M059J (cell line): ENCODE data around the gene PTPN13. TPM values are rescaled to one million over a fixed set of nuclear protein-coding genes. Genes with fewer than 3 reads are reported as not detected.

ENCODE experiments used
- DNase-seq: peaks from one replicate; pipeline ENCODE4 v3.0.0-alpha.2; 2012; ENCODE audit warnings: low read depth
- total RNA-seq: library from RNA; depleted of rRNA; stranded (reverse); fragments of >200 nt; shearing (Covaris generic); gene quantifications from 2 replicates; pipeline ENCODE4 v1.2.3, GENCODE V29; 2014

The PTPN13 gene
- total RNA-seq, 1 experiment from 2014 or later = 12.3 TPM

DNA sequence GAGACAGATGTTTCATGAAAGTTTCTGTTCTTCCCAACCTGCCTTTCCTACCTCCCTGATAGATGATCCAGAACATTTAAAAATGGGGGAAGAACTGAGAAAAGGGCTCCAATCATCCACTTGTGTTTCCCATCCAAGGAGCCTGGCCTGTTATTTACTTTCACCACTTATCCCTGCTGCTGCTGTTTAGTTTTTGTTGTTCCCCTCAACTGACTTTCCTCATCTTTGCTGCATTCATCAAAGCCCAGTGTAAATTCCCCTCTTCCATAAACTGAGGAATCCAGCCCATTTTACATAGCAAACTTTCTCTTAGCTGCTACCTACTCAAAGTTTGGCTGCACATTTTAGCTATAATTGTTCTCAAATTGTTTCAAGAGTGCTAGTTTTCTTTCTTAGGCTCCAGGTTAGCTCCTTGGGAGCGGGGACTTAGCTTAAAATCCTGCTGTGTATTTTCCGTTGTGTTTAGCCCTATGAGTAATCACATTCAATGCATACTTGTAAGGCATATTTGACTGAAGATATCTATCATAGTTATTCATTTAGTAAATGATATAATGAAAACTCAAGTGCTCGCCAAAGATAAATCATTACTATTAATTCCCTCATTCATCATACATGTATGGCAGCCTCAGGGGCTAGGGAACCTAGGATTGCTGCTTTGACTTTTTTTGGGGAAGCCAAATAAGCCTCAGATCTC is 1.4 kb upstream of the PTPN13 start:
- DNase-seq = peak; percentile 20

DNA sequence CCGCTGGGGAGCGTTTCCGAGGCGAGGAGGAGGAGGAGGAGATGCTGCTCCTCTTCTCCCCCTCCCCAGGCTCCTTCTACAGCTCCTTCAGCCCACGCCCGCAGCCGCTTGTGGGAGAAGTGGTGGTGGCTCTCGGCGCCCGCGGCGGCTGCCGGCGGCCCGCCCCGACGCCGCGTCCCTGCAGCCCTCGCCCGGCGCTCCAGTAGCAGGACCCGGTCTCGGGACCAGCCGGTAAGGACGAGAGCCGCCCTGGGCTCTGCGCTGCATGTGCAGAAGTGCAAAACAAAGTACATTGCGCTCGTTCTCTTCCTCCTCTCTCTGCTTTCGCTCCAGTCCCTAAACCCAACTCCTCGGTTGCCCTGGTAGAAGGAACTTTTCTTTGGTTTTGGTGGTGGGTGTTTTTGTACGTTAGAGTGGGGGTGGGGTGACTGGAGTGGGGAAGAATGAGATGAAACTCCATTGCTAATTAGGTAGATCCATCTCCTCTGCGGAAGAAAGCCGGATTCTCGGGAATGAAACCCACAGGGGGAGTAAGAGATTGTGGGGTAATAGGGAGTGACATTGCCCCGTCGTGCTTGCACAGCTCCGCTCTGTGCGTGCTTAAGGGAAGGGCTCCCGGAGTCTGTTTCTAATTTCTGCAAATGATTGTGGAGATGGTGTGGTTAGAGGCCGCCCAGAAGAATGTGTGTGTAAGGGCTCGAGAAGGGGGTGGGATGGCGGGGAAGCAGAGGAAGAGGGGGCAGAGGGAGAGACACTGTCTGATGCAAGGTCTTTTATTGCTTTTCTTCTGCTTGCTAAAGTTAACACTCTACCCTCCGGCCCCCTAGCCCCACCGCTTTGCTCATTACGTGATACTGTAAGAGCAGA is 677 bp downstream of the PTPN13 start:
- peak; percentile 71 for DNase-seq

GRCh38 chr4:86595426-86595805 is 1.3 kb downstream of the PTPN13 start:
- peak; percentile 47 for DNase-seq

GRCh38 chr4:86596807-86597206 is 2.7 kb downstream of the PTPN13 start:
- DNase-seq = peak; percentile 45

- no peak for DNase-seq
These were observed 6.0 kb downstream of the PTPN13 start for GRCh38 chr4:86600007-86600653.

DNA sequence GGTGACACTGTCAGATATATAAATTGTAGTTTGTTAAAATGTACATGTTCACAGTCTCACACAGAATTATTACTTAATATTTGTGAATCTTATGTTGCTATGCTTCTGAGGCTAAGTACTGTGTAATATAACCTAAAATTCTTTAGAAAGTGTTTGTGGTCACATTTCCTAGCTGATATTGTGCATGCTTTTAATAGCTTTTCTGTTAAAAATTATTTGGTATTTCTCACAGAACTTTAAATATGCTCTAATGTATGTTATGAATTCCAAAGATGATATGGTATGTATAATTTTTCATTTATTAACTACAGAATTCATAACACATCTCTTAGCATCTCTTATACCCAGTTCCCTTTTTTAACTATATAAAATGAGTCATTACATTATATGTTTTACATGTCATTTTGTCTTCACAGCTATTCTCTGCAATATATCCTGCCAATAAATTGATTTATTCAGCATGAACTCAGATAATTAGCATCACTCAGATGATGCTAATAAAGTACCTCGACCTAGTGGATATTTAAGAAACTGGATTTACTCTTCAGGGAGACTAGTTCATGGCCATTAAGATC is 9.3 kb downstream of the PTPN13 start:
- no peak for DNase-seq

- DNase-seq = no peak
These were observed 12.7 kb downstream of the PTPN13 start for GRCh38 chr4:86606809-86607208.

DNA sequence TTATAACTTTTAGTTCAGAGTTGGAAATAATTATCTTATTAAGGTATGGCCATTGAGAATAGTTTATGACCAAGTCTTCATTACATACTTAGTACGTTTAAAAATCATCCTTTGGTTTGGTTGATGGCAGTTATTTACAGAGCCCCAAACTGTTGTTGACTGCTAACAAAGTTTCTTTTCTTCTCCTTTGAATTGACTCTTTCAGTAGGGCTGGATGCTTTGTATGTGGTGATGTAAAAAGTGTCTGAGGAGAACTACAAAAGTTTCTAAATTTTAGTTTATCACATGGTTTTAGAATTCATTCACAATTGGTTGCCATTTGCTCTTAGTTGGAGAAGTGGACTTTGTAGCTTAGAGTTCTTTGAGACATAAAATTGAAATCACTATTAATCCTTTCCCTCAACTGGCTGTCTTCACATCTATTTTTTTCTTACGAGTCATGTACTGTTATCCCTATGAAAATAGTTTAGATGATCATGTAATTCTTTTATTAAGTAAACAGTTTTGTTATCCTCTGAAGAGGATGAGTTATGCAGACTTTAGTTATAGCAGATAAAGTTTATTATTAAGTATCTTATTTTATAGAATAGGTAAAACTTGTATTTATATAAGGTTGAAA is 14.8 kb downstream of the PTPN13 start:
- DNase-seq = no peak

GRCh38 chr4:86611757-86612156 is 17.6 kb downstream of the PTPN13 start:
- DNase-seq = no peak

- DNase-seq = no peak
These were observed 19.6 kb downstream of the PTPN13 start for GRCh38 chr4:86613734-86614133.

DNA sequence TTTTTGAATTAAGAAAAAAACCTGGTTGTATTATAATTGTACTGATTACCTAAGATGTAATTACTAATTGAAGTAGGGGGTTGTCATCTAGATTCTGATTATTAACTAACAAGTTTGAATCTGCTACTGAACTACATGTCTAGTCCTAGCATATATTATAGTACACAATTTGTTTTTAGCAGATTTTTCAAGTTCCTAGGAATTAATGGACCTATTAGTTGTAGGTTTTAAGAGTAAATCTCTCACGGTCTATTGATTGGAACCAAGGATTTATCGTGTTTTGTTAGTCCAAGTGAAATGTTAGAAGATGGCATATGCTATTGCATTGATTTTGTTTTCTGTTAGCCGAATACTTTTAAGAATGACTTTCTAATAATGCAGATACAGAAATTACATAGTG is 20.8 kb downstream of the PTPN13 start:
- DNase-seq = no peak

DNA sequence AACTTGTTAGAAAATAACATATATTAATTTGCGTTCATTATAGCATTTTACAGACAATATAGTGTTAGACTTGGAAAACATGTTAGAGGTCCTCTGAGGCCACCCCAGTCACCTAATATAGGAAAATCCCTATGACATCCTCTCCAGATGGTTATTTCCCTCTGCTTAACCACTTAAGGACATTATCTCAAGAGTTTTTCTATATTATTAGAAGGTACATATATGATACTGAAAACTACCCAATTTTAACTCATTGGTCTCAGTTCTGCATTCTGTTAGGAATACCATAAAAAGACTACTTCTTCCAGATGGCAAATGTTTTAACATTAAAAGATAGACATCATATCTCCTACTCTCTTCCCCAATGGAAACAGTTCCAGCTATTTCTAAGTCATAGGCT is 21.4 kb downstream of the PTPN13 start:
- no peak for DNase-seq

GRCh38 chr4:86619656-86620055 is 25.5 kb downstream of the PTPN13 start:
- no peak for DNase-seq

- DNase-seq = no peak
These were observed 27.3 kb downstream of the PTPN13 start for GRCh38 chr4:86621435-86621834.

DNA sequence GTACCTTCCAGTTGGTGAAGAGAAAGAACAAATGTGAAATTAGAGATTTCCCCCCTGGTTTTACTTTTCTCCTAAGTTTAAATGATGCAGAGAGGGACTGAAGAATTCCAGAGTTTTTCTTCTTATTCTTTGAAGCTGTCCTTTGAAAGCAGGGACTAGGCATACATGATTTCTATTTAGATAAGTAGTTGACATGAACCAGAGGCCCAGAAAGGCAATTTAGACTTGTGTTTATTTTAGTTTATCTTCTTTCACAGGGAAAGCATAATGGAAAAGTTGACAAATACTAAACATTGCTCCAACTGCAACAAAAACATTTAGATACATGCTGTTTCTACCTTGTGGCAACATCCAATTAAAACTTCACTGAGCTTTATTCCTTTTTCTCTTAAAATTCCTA is 32.0 kb downstream of the PTPN13 start:
- DNase-seq = peak; percentile 1

GRCh38 chr4:86627462-86628135 is 33.5 kb downstream of the PTPN13 start:
- no peak for DNase-seq

GRCh38 chr4:86630629-86631028 is 36.5 kb downstream of the PTPN13 start:
- no peak for DNase-seq

DNA sequence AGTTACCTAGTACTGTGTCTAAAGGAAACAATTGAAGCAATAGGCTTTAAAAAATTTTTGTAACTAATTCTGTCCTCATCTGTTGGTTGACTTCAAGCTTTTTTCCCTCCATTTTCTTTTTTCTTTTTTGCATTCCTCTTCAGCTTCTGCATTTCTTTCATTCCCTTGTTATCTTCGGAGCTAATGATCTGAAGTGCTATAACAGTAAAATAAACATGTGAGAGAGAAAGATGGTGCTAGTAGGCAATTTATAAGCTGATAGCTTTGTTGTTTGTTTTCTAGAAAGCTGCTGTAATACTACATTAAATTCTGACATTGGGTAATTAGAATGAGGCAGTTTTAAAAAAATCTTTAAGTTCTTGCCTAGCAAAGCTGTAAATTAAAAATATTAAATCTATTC is 37.1 kb downstream of the PTPN13 start:
- DNase-seq = no peak

DNA sequence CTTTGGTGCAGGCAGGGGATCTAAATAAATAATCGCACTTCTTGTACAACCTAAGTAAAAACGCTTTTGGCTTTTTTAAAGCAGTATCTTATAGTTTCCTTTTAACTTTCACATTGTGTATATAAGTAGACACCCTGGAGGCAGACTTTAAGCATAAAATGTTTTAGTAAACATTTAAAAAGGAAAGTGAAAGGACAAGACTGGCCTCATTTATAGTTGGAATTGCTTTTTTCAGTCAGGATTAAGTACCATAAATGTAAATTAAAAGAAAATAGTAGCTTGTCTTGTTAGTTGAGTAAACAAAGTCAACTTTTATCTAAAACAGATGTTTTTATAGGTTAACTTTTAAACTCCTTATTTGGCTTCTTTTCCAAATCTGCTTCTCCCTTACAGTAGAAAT is 39.7 kb downstream of the PTPN13 start:
- no peak for DNase-seq

DNA sequence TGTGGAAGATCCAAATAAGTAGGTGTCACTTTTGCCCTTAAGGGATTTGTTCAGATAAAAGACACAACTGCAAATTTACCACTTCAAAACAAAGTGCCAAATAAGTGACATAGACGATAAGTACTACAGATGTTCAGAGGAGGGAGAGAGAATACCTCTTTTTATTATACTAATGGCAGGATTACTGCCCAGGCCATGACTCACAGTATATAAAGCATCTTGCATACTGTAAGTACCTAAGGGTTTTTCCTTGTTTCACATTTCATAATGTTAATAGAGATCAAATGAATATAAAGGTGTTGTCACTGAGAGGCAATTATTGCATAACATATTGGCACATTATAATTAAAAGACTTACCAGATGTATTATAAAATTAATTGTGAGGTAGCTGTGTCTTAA is 46.4 kb downstream of the PTPN13 start:
- peak; percentile 18 for DNase-seq

- no peak for DNase-seq
These were observed 47.5 kb downstream of the PTPN13 start for GRCh38 chr4:86641516-86642090.
